Esophagus muscularis mucosa (tissue), 4 donors: ENCODE measurements around the gene CYP27B1.

Experiments
- CTCF ChIP-seq, 3 experiments: fragments of 200-600 bp in 2 of 3; fragments of 450-650 bp in 1 of 3; sonication (generic) in 2 of 3; IDR thresholded peaks; one replicate each; pipeline ENCODE4 v1.5.1; 2017 to 2019; ENCODE audit warnings: antibody characterized with exemption in 3 of 3, mild to moderate bottlenecking in 2 of 3, moderate library complexity in 1 of 3
- EP300 ChIP-seq: sonication (generic); formaldehyde crosslinking; IDR thresholded peaks from one replicate; pipeline ENCODE4 v1.6.1; 2017; ENCODE audit warnings: antibody characterized with exemption
- POLR2A ChIP-seq: fragments of 450-650 bp; IDR thresholded peaks from one replicate; pipeline ENCODE4 v1.6.1; 2017; ENCODE audit warnings: antibody characterized with exemption, moderate library complexity, mild to moderate bottlenecking, low read depth
- POLR2AphosphoS5 ChIP-seq, 2 donors: sonication (generic); formaldehyde crosslinking; IDR thresholded peaks; one replicate each; pipeline ENCODE4 v1.6.1; 2017; ENCODE audit warnings: antibody characterized with exemption in 2 of 2

DNA sequence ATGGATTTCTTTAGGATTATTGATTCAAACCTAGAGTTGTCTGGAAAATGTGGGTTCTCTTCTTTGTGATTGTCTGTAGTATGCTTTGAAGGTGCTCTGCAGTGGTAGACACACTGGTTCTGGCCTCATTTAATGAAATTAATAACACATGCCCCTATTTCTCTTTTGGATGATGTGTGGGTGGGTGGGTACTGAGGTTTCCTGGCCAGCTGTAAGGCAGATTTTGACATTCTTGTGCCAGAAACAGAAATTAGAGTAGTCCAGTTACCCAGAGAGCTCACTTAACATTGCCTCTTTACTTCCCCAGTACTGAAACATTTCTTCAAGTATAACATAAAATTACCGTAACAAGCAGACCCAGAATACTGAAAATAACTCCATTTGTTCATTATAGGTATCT, 30.1 kb upstream of the CYP27B1 start:
- TF ChIP-seq CTCF (IDR thresholded peaks at IDR 0.05) (no peak), POLR2AphosphoS5 (IDR thresholded peaks at IDR 0.05) (no peak), POLR2A (no peak), EP300 (no peak)
